HFFc6 (cell line): Measurements from ENCODE around the gene SLC25A21. TPM values are rescaled to one million over a fixed set of nuclear protein-coding genes. Genes with fewer than 3 reads are reported as not detected.

Experiments
- DNase-seq: peaks from one replicate; pipeline ENCODE4 v3.0.0-alpha.2; 2018
- H3K27ac Mint-ChIP-seq: 2 replicates; pipeline ENCODE4 v1.8.0; 2020; ENCODE audit warnings: mild to moderate bottlenecking, mixed read lengths
- H3K27me3 Mint-ChIP-seq: 2 replicates; pipeline ENCODE4 v1.8.0; 2021; ENCODE audit warnings: mild to moderate bottlenecking, moderate library complexity, mixed read lengths; ENCODE audit not compliant: insufficient read depth
- H3K36me3 Mint-ChIP-seq: 2 replicates; pipeline ENCODE4 v1.8.0; 2021; ENCODE audit warnings: low read depth, mixed read lengths
- H3K4me1 Mint-ChIP-seq: 2 replicates; pipeline ENCODE4 v1.8.0; 2020; ENCODE audit warnings: low read depth, mixed read lengths
- H3K4me3 Mint-ChIP-seq: 2 replicates; pipeline ENCODE4 v1.8.0; 2020; ENCODE audit warnings: mild to moderate bottlenecking, moderate library complexity, mixed read lengths
- H3K9me3 Mint-ChIP-seq: 2 replicates; pipeline ENCODE4 v1.8.0; 2020; ENCODE audit warnings: mild to moderate bottlenecking, mixed read lengths
- CTCF ChIP-seq: fragments of 200-600 bp; sonication (generic); IDR thresholded peaks from 2 replicates; pipeline ENCODE4 v1.5.0; 2021; ENCODE audit warnings: antibody characterized with exemption, mild to moderate bottlenecking
- total RNA-seq, 6 experiments: library from RNA; stranded (reverse); fragmentation: NEBNext Ultra II Directional; extraction: Animal tissue kit (Norgen Biotek cat#: 25700); gene quantifications; 2 replicates in 1 of 6; 3 replicates in 5 of 6; pipeline ENCODE4 v1.2.3, GENCODE V29; 2021

SLC25A21 gene
- total RNA-seq, 6 experiments from 2014 or later = 0.33 to 1.1 (median 0.47) TPM

DNA sequence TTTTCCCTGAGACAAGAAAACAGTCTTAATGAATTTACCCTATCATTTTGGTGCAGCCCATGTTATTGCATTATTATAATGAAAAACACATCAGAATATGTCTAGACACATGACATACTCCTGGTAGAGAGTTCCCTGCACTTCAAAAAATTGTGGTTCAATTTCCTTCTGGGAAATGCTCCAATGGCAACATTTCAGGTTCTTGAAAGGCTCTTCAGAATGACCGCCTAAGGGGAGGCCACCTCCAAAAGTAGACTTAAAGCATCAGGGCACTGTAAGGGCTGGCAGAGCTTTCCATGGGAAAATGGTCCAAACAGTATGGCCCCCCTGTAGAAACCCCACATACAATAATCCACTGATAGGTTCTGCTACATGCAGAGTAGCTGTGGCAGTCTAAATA lies 110.7 kb downstream of the SLC25A21 start:
- no peak for DNase-seq
- H3K4me3 Mint-ChIP-seq = no peak overlapping the region
- no peak for TF ChIP-seq CTCF
- peaks cover 5% of the 10 kb centered on the region for H3K4me1 Mint-ChIP-seq
- no peak overlapping the region for H3K27ac Mint-ChIP-seq
- H3K36me3 Mint-ChIP-seq = no peaks in the 10 kb centered on the region
- no peaks in the 10 kb centered on the region for H3K27me3 Mint-ChIP-seq
- no peaks in the 10 kb centered on the region for H3K9me3 Mint-ChIP-seq

GRCh38 chr14:37060496-37061260 lies 111.7 kb downstream of the SLC25A21 start:
- no peaks in the 10 kb centered on the region for H3K36me3 Mint-ChIP-seq
- H3K4me1 Mint-ChIP-seq = peaks cover 9% of the 10 kb centered on the region
- no peaks in the 10 kb centered on the region for H3K27me3 Mint-ChIP-seq
- no peak for DNase-seq
- no peak overlapping the region for H3K4me3 Mint-ChIP-seq
- H3K27ac Mint-ChIP-seq = no peak overlapping the region
- H3K9me3 Mint-ChIP-seq = no peaks in the 10 kb centered on the region
- no peak for TF ChIP-seq CTCF

DNA sequence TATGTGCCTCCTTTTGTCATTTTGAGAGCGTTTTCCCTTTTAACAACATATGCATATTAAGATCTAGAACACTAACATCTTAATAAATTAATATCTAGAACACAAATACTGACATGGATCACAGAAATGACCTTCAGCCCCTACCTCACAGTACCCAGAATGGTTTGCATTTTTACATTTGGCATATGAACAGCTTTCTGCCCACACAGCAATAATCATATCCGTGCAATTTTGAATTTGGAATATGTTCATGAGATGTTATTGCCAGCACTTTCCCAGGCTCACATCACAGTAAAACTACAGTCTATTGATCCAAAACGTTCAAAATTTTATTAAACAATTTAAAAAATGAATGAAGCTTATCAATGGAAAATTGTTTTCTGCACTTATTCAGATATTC lies 114.6 kb downstream of the SLC25A21 start:
- Mint-ChIP-seq H3K27me3 (no peaks in the 10 kb centered on the region), H3K27ac (no peak overlapping the region), H3K4me3 (no peak overlapping the region), H3K36me3 (no peaks in the 10 kb centered on the region), H3K9me3 (peaks cover 7% of the 10 kb centered on the region; the same call in 1 of the 2 replicates), H3K4me1 (peaks cover 9% of the 10 kb centered on the region)
- DNase-seq = no peak
- no peak for TF ChIP-seq CTCF

DNA sequence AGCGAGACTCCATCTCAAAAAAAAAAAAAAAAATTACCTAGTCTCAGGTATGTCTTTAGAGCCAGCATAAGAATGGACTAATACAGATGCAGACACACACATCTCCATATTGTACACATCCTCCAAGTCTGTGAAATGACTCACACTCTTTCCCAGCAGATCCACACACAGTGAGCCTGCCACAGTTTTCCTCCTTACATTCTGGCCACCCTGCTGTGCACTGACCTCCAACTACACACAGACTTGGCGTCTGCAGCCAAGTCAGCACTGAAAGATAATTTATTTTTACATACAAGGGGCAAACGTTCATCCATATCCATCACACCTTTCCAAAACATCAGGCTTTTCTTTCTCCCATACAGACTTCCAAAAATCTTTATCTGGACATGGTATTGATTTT lies 115.9 kb downstream of the SLC25A21 start:
- Mint-ChIP-seq H3K4me3 (no peak overlapping the region; the same call in 1 of the 2 replicates), H3K9me3 (peaks cover 7% of the 10 kb centered on the region; the same call in 1 of the 2 replicates), H3K36me3 (no peaks in the 10 kb centered on the region), H3K4me1 (peaks cover 9% of the 10 kb centered on the region), H3K27ac (no peak overlapping the region), H3K27me3 (no peaks in the 10 kb centered on the region; the same call in 1 of the 2 replicates)
- TF ChIP-seq CTCF = no peak
- no peak for DNase-seq

DNA sequence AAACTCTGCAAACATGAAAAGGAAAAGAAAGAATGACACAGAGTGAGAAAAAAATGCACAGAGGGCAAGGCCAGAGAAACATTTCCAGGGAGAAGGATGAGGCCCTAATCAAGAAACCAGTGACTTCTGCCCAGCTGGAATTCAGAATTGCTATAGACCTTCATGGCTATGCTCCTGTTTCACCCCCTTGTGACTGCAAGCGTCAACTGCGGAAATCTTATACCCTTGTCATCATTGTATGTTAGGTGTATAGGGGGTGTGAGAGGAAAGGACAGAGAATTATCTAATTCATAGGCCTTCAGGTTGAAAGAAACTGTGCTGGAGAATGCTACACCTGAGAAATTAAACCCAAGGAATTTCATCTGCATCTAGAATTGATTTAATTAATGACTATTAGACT lies 117.5 kb downstream of the SLC25A21 start:
- no peak for TF ChIP-seq CTCF
- no peak overlapping the region for H3K27ac Mint-ChIP-seq
- H3K9me3 Mint-ChIP-seq = peaks cover 7% of the 10 kb centered on the region; the same call in 1 of the 2 replicates
- H3K4me1 Mint-ChIP-seq = peaks cover 9% of the 10 kb centered on the region
- no peak for DNase-seq
- H3K27me3 Mint-ChIP-seq = no peaks in the 10 kb centered on the region; the same call in 1 of the 2 replicates
- no peak overlapping the region for H3K4me3 Mint-ChIP-seq
- no peaks in the 10 kb centered on the region for H3K36me3 Mint-ChIP-seq
